Measurements from ENCODE around the gene WDR37. TPM values are rescaled to one million over a fixed set of nuclear protein-coding genes. Genes with fewer than 3 reads are reported as not detected.

Gene WDR37
- total RNA-seq, 2 experiments from 2014 or later: 17.2 to 17.9 TPM

GRCh38 chr10:1148855-1149605 is 92.8 kb downstream of the WDR37 start:
- POLR2A ChIA-PET: no interaction called here
- ATAC-seq (no peak), DNase-seq (no peak)
- CTCF ChIA-PET: no interaction called here
- Mint-ChIP-seq H3K27ac (no peak overlapping the region), H3K4me3 (no peak overlapping the region), H3K36me3 (ENCODE audit: low read depth) (no peaks in the 10 kb centered on the region), H3K4me1 (ENCODE audit: low read depth) (peaks cover 15% of the 10 kb centered on the region), H3K27me3 (peaks cover 3% of the 10 kb centered on the region), H3K9me3 (peaks cover 15% of the 10 kb centered on the region)
- TF ChIP-seq CTCF (IDR thresholded peaks at IDR 0.05): no peak
- intact Hi-C loops (cut with micrococcal nuclease): no loop called here

- H3K4me3 Mint-ChIP-seq: no peak overlapping the region
- H3K36me3 Mint-ChIP-seq (ENCODE audit: low read depth): no peaks in the 10 kb centered on the region
- H3K4me1 Mint-ChIP-seq (ENCODE audit: low read depth): peaks cover 15% of the 10 kb centered on the region
- ChIA-PET POLR2A (no interaction called here), CTCF (no interaction called here)
- peak; percentile 67 for DNase-seq
- ATAC-seq: peak; percentile 87
- no peak overlapping the region for H3K27ac Mint-ChIP-seq
- peaks cover 1% of the 10 kb centered on the region for H3K27me3 Mint-ChIP-seq
- H3K9me3 Mint-ChIP-seq: peaks cover 11% of the 10 kb centered on the region
- intact Hi-C loops (cut with micrococcal nuclease): no loop called here
- TF ChIP-seq CTCF (IDR thresholded peaks at IDR 0.05): no peak
Measured at GRCh38 chr10:1149793-1150637, 93.8 kb downstream of the WDR37 start.

DNA sequence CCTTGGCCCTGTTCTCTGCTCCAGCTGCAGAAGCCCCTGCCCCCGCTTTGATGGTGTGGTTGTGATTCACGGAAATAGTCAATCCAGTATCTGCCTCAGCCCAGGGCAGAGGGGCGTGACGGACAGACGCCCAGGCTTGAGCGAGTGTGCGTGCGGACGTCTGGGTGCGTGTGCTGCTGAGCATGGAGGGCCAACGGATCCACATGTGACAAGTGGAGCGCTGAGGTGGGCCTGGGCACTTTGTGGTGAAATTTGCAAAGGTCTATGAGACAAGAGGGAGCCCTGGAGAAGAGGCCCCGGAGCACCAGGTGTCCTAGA is 94.4 kb downstream of the WDR37 start:
- Mint-ChIP-seq H3K27me3 (peaks cover 1% of the 10 kb centered on the region), H3K4me3 (no peak overlapping the region), H3K4me1 (ENCODE audit: low read depth) (peaks cover 15% of the 10 kb centered on the region), H3K27ac (no peak overlapping the region), H3K36me3 (ENCODE audit: low read depth) (no peaks in the 10 kb centered on the region), H3K9me3 (peaks cover 11% of the 10 kb centered on the region)
- intact Hi-C loops (cut with micrococcal nuclease): no loop called here
- ChIA-PET POLR2A (no interaction called here), CTCF (no interaction called here)
- DNase-seq (no peak), ATAC-seq (no peak)
- no peak for TF ChIP-seq CTCF (IDR thresholded peaks at IDR 0.05)

DNA sequence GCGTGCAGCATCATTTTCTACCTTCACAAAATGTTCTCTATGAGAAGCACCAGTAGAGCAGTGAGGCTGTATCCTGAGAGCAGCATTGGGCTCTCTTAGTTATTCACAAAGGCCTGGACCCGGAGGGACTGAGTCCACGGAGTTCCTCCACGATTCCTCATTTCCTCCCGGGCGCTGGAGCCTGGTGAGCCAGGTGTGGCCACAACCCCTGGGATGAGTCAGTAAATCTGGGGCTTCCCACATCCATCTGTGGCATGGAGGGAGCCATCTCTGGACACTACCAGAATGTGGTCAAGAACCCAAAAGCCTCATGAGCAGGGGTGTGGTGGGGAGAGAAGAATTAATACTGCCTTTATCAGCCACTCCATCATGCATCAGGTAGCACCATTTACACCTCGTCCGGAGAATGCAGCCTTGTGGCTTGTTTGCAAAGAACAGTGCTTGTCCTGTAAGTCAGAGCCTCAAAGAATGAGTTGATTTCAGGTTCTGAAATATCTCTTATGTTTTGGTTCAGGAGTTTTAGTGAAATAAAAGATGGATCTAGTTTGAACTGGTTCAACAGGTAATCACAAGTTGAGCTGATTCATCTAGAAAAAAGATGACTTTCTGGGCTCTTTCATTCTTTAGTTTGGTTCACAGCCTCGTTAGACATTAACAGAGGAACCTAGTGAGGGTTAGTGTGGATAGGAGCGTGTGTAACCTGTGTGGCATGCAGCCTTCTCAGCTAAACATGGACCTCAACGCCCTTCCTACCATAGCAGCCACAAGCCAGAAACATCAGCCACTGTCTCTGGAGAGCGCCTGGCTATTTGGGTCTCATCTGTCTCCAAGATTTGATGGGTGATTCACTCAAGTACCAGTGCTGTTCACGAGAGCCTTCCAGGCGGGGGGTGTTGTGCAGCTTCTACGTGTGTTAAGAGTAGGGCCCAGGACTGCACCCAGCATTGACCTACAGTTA is 95.2 kb downstream of the WDR37 start:
- Mint-ChIP-seq H3K27me3 (peaks cover 1% of the 10 kb centered on the region), H3K4me1 (ENCODE audit: low read depth) (peaks cover 15% of the 10 kb centered on the region), H3K27ac (no peak overlapping the region), H3K9me3 (peaks cover 7% of the 10 kb centered on the region), H3K4me3 (no peak overlapping the region), H3K36me3 (ENCODE audit: low read depth) (no peaks in the 10 kb centered on the region)
- POLR2A ChIA-PET: no interaction called here
- TF ChIP-seq CTCF (IDR thresholded peaks at IDR 0.05): no peak
- CTCF ChIA-PET: no interaction called here
- intact Hi-C loops (cut with micrococcal nuclease): no loop called here
- no peak for ATAC-seq
- no peak for DNase-seq
